HG03575 (cell line): ENCODE results near the gene KLHDC10.
"Not testable (repeated sequence)": the region's sequence is repeated elsewhere in the genome, so short reads cannot be mapped to it uniquely, and the experiment has no call there.

ENCODE experiments used
- ATAC-seq: cut with Tn5 transposase; IDR thresholded peaks from one replicate; pipeline ENCODE4 v1.9.1; 2021; ENCODE audit not compliant: unreplicated experiment, insufficient number of reproducible peaks, low FRiP score; ENCODE audit errors: extremely low read depth

Gene KLHDC10

GRCh38 chr7:130070861-130071622 lies 708 bp downstream of the KLHDC10 start:
- no peak for ATAC-seq

- ATAC-seq, result no peak
These were observed 1.6 kb downstream of the KLHDC10 start for GRCh38 chr7:130071701-130072622.

GRCh38 chr7:130079846-130080394 lies 9.6 kb downstream of the KLHDC10 start:
- no peak for ATAC-seq

DNA sequence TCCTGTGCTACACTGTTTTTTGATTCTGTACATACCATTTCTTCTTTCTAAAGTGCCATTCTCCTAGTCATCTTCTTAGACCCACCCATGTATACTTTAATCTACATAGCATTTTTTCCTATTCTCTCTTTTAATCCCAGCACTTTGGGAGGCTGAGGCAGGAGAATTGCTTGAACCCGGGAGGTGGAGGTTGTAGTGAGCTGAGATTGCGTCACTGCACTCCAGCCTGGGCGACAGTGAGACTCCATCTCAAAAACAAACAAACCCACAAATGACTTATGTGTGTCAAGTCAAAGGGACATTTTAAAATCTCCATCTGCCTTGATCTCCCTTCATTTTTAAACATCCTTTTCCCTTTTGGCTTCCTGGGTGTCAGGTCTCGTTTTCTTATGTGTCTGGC lies 13.2 kb downstream of the KLHDC10 start:
- not testable (repeated sequence) for ATAC-seq

GRCh38 chr7:130084037-130084875 lies 13.9 kb downstream of the KLHDC10 start:
- no peak for ATAC-seq

DNA sequence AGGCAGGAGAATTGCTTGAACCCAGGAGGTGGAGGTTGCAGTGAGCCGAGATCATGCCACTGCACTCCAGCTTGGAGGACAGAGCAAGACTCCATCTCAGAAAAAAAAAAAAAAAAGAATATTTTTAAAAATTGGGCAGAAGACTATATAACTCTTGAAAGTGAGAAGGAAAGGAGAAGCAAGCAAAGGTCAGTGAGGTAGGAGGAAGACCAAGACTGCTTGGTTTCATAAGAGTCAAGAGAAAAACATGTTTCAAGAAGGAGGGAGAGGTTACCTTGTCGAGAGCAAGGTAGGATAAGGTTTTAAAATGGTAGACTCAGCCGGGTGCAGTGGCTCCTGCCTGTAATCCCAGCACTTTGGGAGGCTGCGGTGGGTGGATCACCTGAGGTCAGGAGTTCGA lies 14.9 kb downstream of the KLHDC10 start:
- ATAC-seq, result not testable (repeated sequence)

- no peak for ATAC-seq
These were observed 16.6 kb downstream of the KLHDC10 start for GRCh38 chr7:130086938-130087337.

GRCh38 chr7:130087364-130087763 lies 17.0 kb downstream of the KLHDC10 start:
- no peak for ATAC-seq

DNA sequence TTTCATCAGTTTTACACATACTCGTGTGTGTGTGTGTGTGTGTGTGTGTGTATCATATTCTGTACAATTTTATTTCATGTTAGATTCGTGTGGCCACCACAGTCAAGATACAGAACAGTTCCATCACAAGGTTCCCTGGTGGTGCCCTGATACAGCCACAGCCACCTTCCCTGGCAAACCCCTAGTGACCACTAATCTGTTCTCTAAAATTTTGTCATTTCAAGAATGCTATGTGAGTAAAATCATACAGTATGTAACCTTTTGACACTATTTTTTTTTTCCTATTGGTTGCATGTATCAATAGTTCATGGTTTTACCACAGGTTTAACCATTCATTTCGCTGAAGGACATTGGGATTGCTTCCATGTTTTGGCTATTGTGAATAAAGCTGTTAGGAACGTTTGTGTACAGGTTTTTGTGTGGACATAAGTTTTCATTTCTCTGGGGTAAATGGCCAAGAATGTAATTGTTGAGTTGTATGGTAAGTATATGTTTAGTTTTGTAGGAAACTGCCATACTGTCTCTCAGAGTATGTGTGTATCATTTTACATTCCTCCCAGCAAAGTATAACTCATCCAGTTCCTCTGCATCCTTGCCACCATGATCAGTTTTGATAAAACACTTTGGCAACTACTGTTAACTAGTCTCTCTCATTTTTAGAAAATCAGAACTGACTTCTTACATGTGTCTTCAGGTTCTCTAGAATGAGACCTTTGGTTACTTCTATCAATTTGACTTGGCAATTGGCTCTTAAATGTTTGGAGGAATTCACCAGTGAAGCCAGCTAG lies 20.6 kb downstream of the KLHDC10 start:
- no peak for ATAC-seq

DNA sequence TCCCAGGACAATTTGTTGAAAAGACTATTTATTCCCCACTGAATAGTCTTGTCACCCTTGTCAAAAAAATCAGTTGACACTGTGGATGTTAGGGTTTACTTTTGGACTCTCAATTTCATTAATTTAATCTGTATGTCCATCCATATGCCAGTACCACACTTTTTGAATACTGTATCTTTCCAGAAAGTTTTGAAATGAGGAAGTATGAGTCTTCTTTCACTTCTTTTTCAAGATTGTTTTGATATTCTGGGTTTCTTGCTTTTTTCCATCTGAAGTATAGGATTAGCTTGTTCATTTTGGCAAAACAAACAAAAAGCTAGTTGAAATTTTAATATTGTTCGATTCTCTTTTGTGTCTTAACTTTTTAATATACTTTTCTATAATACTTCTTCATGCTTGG lies 21.7 kb downstream of the KLHDC10 start:
- ATAC-seq, result no peak

GRCh38 chr7:130092598-130092997 lies 22.3 kb downstream of the KLHDC10 start:
- no peak for ATAC-seq

DNA sequence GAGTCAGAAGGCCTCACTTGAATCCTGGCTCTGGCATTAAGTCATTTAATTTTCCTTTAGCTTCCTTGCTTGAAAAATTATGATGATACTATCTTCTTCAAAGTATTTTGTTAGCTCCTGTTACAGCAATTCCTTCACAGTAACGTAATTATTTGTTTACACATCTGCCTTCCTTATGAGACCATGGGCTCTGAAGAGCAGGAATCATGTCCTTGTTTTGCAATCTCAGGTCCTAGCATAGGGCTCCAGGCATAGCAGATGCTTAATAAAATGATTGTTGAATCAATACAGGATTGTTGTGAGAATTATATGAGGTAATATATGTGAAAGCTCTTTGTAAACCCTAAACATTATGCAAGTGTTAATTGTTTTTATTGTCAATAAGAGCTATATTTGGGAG lies 25.5 kb downstream of the KLHDC10 start:
- ATAC-seq, result no peak

GRCh38 chr7:130096243-130096827 lies 26.0 kb downstream of the KLHDC10 start:
- ATAC-seq, result no peak

GRCh38 chr7:130099331-130099730 lies 29.0 kb downstream of the KLHDC10 start:
- ATAC-seq, result no peak

DNA sequence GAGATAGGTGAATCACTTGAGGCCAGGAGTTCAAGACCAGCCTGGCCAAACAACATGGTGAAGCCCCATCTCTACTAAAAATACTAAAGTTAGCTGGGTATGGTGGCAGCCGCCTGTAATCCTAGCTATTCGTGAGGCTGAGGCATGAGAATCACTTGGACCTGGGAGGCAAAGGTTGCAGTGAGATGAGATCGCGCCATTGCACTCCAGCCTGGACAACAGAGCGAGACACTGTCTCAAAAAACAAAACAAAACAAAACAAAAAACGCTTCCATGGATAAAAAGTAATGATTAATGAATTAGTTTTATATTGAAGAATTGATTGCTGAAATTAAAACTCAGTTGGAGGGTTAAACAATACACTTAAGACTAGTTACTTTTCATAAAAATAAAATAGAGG lies 32.3 kb downstream of the KLHDC10 start:
- ATAC-seq, result no peak

DNA sequence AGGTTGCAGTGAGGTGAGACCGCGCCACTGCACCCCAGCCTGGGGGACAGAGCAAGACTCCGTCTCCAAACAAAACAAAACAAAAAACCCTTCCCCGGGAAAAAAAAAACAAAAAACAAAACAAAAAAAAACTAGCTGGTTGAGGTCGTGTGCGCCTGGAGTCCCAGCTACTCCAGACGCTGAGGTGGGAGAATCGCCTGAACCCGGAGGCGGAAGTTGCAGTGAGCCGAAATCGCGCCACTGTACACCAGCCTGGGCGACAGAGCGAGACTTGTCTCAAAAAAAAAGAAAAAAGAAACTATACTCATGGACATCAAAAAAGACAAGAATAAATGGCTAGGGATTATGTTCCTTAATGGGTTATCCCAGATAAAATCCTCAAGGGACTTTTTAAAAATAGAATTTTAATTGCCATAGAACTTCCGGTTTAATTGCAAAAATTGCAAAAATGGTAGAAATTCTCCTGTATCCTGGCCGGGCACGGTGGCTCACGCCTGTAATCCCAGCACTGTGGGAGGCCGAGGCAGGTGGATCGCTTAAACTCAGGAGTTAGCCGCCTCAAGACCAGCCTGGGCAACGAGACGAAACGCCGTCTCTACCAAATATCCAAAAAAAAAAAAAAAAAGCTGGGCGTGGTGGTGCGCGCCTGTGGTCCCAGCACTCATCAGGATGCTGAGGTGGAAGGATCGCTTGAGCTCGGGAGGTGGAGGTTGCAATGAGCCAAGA lies 37.8 kb downstream of the KLHDC10 start:
- no peak for ATAC-seq

GRCh38 chr7:130108809-130109208 lies 38.5 kb downstream of the KLHDC10 start:
- no peak for ATAC-seq
